Measurements from ENCODE around the gene COL20A1. TPM values are rescaled to one million over a fixed set of nuclear protein-coding genes. Genes with fewer than 3 reads are reported as not detected.

Gene COL20A1
- total RNA-seq, 4 donors from 2014 or later = not detected

- no peak overlapping the region for H3K4me3 ChIP-seq (ENCODE audit: low read depth, poor library complexity, severe bottlenecking)
- DNase-seq (ENCODE audit: low spot score in 2 of 2) = no peak
- intact Hi-C loops (cut with DNase I; ENCODE audit: low total_unique reads) = no loop called here
- 61 to 73% methylated on average over 12 to 13 of the region's 15 CpGs for WGBS, 2 donors
- no peak for TF ChIP-seq POLR2A (IDR thresholded peaks at IDR 0.05)
- TF ChIP-seq, protein P1, sequence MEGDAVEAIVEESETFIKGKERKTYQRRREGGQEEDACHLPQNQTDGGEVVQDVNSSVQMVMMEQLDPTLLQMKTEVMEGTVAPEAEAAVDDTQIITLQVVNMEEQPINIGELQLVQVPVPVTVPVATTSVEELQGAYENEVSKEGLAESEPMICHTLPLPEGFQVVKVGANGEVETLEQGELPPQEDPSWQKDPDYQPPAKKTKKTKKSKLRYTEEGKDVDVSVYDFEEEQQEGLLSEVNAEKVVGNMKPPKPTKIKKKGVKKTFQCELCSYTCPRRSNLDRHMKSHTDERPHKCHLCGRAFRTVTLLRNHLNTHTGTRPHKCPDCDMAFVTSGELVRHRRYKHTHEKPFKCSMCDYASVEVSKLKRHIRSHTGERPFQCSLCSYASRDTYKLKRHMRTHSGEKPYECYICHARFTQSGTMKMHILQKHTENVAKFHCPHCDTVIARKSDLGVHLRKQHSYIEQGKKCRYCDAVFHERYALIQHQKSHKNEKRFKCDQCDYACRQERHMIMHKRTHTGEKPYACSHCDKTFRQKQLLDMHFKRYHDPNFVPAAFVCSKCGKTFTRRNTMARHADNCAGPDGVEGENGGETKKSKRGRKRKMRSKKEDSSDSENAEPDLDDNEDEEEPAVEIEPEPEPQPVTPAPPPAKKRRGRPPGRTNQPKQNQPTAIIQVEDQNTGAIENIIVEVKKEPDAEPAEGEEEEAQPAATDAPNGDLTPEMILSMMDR (IDR thresholded peaks at IDR 0.05) = no peak
Measured at GRCh38 chr20:63326314-63327230, 33.6 kb downstream of the COL20A1 start.

DNA sequence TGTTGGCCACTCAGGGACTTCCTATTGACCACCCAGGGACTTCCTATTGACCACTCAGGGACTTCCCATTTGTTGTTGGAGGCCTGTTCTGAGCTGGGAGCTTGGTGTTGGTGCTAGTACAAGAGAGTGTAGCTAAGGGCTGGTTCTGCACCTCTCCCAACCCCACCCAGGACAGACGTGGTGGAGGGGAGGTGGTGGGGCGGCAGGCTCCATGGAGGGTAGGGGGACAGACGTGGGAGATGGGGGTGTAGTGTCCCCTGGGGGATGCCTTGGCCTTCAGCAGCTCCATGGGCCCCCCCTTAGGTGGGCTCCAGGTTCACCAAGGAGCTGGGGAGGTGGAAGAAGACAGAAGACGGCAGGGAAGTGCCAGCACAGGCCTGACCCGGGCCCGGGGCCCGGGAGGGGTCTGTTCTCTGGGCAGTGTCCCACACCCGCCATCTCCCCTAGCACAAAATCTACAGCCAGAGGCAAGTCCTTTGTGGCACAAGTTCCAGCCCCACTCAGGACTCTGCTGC, 34.3 kb downstream of the COL20A1 start:
- TF ChIP-seq, protein P1 (IDR thresholded peaks at IDR 0.05) = no peak
- no peak for TF ChIP-seq POLR2A (IDR thresholded peaks at IDR 0.05)
- WGBS, 2 donors = 92 to 93% methylated on average over 6 to 8 of the region's 8 CpGs
- no peak overlapping the region for H3K4me3 ChIP-seq (ENCODE audit: low read depth, poor library complexity, severe bottlenecking)
- intact Hi-C loops (cut with DNase I; ENCODE audit: low total_unique reads) = no loop called here
- DNase-seq (ENCODE audit: low spot score in 2 of 2) = no peak

GRCh38 chr20:63328026-63328700, 35.2 kb downstream of the COL20A1 start:
- TF ChIP-seq, protein P1 (IDR thresholded peaks at IDR 0.05) = no peak
- TF ChIP-seq POLR2A (IDR thresholded peaks at IDR 0.05) = no peak
- no peak for DNase-seq (ENCODE audit: low spot score in 2 of 2)
- 88 to 89% methylated on average over 15 to 20 of the region's 20 CpGs for WGBS, 2 donors
- no peak overlapping the region for H3K4me3 ChIP-seq (ENCODE audit: low read depth, poor library complexity, severe bottlenecking)
- intact Hi-C loops (cut with DNase I; ENCODE audit: low total_unique reads) = no loop called here

DNA sequence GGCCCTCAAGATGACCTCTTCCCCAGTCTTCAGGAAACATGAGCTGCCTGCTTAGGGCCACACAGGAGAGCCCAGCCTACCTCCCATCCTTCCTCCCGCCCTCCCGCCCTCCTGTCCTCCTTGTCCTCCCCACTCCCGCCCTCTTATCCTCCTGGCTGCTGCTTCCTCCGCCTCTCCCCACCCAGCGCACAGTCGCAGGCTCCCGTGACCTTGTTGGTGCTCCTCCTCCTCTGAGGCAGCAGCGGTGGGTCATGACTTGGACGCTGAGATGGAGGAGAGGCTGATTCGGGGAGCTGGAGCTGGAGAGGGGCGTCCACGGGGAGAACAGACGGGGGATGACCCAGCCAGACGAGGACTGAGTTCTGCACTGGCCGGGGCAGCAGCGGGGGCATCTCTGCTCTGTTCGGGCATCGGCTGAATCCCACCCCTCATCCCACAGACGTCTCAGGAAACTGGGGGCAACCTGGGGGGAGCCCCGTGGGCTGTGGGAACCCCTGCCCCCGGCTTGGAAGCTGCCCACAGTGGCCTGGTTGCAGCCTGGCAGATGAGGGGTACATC, 35.8 kb downstream of the COL20A1 start:
- intact Hi-C loops (cut with DNase I; ENCODE audit: low total_unique reads) = no loop called here
- no peak for DNase-seq (ENCODE audit: low spot score in 2 of 2)
- WGBS, 2 donors = 74 to 75% methylated on average over 21 of the region's 21 CpGs
- no peak for TF ChIP-seq POLR2A (IDR thresholded peaks at IDR 0.05)
- TF ChIP-seq, protein P1 (IDR thresholded peaks at IDR 0.05) = no peak
- no peak overlapping the region for H3K4me3 ChIP-seq (ENCODE audit: low read depth, poor library complexity, severe bottlenecking)

DNA sequence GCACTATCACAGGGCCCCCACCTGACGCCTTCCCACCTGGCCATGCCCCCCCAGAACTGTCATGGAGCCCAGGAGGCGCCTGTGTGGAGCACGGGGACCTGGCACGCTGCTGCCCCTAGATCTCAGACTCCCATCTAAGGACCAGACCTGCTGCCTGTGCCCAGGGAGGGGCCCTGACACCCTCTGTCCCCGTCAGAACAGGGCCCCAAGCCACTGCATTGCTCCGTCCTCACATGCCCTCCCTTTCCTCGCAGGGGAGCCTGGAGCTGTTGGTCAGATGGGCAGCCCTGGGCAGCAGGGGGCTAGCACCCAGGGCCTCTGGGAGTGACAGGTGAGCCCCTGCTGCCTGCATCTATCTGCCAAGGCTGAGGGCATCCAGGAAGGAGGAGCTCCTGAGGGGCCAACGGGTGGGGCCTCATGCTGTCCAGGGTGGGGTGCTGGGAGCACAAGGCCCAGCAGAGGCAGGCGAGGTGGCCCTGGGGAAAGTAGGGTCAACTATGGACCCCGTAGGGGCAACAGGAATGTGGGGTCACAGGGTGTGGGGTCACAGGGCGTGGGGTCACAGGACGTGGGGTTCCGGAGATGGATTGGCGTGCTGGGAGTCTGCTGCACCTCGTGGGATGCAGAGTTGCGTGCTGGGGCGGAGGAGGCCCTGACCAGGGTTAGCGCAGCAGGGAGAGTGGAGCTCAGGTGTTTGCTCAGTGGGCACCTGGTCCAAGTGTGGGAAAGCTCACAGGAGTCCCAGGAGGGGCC, 36.5 kb downstream of the COL20A1 start:
- TF ChIP-seq, protein P1 (IDR thresholded peaks at IDR 0.05) = no peak
- TF ChIP-seq POLR2A (IDR thresholded peaks at IDR 0.05) = no peak
- no peak for DNase-seq (ENCODE audit: low spot score in 2 of 2)
- WGBS, 2 donors = 85 to 86% methylated on average over 16 to 17 of the region's 18 CpGs
- intact Hi-C loops (cut with DNase I; ENCODE audit: low total_unique reads) = no loop called here
- no peak overlapping the region for H3K4me3 ChIP-seq (ENCODE audit: low read depth, poor library complexity, severe bottlenecking)
